Thyroid gland (tissue), 4 donors: ENCODE data around the gene GTF2IRD2.
"Not testable (repeated sequence)": the region's sequence is repeated elsewhere in the genome, so short reads cannot be mapped to it uniquely, and the experiment has no call there.

Experiments used
- POLR2A ChIP-seq, 2 donors: fragments of 450-650 bp; IDR thresholded peaks; one replicate each; pipeline ENCODE4 v1.6.1; 2017; ENCODE audit warnings: antibody characterized with exemption in 2 of 2, mild to moderate bottlenecking in 2 of 2, moderate library complexity in 1 of 2
- TF ChIP-seq, protein P1 (sequence below), 6 experiments: fragments of 200-600 bp in 3 of 6; fragments of 450-650 bp in 3 of 6; sonication (generic) in 3 of 6; IDR thresholded peaks; one replicate each; pipeline ENCODE4 v1.5.1; 2016 to 2019; ENCODE audit warnings: antibody characterized with exemption in 6 of 6, mild to moderate bottlenecking in 2 of 6, inconsistent platforms in 1 of 6, moderate library complexity in 1 of 6

DNA sequence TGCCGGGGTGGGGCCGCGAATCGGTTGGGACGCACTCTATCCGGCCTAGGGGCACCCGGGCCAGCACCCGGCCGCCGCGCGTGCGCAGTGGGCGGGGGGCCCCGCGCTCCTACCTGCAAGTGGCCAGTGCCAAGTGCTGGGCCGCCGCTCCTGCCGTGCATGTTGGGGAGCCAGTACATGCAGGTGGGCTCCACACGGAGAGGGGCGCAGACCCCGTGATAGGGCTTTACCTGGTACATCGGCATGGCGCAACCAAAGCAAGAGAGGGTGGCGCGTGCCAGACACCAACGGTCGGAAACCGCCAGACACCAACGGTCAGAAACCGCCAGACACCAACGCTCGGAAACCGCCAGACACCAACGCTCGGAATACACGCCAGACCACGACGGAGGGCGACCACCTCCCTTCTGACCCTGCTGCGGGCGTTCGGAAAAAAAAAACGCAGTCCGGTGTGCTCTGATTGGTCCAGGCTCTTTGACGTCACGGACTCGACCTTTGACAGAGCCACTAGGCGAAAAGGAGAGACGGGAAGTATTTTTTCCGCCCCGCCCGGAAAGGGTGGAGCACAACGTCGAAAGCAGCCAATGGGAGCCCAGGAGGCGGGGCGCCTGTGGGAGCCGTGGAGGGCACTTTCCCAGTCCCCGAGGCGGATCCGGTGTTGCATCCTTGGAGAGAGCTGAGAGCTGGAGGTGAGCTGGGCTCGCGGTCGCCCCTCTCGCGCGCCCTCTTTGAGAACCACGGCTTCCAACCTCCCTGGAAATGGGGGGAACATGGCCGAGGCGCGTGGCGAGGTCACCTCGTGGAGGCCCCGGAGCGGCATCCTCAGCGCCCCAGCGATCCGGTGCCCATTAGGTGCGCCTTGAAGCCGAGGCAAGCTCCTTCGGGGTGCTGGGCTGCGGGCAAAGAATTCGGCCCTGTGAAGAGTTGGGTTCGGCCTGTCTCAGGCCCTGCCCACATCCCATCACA lies 39.0 kb upstream of the GTF2IRD2 start:
- TF ChIP-seq, protein P1, sequence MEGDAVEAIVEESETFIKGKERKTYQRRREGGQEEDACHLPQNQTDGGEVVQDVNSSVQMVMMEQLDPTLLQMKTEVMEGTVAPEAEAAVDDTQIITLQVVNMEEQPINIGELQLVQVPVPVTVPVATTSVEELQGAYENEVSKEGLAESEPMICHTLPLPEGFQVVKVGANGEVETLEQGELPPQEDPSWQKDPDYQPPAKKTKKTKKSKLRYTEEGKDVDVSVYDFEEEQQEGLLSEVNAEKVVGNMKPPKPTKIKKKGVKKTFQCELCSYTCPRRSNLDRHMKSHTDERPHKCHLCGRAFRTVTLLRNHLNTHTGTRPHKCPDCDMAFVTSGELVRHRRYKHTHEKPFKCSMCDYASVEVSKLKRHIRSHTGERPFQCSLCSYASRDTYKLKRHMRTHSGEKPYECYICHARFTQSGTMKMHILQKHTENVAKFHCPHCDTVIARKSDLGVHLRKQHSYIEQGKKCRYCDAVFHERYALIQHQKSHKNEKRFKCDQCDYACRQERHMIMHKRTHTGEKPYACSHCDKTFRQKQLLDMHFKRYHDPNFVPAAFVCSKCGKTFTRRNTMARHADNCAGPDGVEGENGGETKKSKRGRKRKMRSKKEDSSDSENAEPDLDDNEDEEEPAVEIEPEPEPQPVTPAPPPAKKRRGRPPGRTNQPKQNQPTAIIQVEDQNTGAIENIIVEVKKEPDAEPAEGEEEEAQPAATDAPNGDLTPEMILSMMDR (IDR thresholded peaks at IDR 0.05) = not testable (repeated sequence)
- TF ChIP-seq POLR2A (IDR thresholded peaks at IDR 0.05) = peak in 1 of 2 donors; percentile 66
